ENCODE results near the gene RELL2. TPM values are rescaled to one million over a fixed set of nuclear protein-coding genes. Genes with fewer than 3 reads are reported as not detected.
"Not testable (repeated sequence)": the region's sequence is repeated elsewhere in the genome, so short reads cannot be mapped to it uniquely, and the experiment has no call there.

The RELL2 gene
- total RNA-seq, 4 donors from 2014 or later, result 8.0 to 13.2 (median 10.6) TPM

GRCh38 chr5:141608557-141608956, 28.2 kb upstream of the RELL2 start:
- Histone ChIP-seq H3K4me3 (no peak overlapping the region), H3K27ac (peak overlapping the region in 3 of 4 donors; percentile 32 to 63 (median 32)), H3K27me3 (no peaks in the 10 kb centered on the region), H3K4me1 (peaks cover 0 to 46% (median 15%) of the 10 kb centered on the region in 4 donors), H3K9me3 (no peaks in the 10 kb centered on the region), H3K36me3 (no peaks in the 10 kb centered on the region)
- no peak for DNase-seq
- no peak for TF ChIP-seq POLR2A (IDR thresholded peaks at IDR 0.05)
- TF ChIP-seq, protein P1, sequence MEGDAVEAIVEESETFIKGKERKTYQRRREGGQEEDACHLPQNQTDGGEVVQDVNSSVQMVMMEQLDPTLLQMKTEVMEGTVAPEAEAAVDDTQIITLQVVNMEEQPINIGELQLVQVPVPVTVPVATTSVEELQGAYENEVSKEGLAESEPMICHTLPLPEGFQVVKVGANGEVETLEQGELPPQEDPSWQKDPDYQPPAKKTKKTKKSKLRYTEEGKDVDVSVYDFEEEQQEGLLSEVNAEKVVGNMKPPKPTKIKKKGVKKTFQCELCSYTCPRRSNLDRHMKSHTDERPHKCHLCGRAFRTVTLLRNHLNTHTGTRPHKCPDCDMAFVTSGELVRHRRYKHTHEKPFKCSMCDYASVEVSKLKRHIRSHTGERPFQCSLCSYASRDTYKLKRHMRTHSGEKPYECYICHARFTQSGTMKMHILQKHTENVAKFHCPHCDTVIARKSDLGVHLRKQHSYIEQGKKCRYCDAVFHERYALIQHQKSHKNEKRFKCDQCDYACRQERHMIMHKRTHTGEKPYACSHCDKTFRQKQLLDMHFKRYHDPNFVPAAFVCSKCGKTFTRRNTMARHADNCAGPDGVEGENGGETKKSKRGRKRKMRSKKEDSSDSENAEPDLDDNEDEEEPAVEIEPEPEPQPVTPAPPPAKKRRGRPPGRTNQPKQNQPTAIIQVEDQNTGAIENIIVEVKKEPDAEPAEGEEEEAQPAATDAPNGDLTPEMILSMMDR (IDR thresholded peaks at IDR 0.05), result peak in 2 of 6 experiments; percentile 3 to 16

GRCh38 chr5:141609044-141609443, 27.8 kb upstream of the RELL2 start:
- H3K4me3 ChIP-seq, result no peak overlapping the region
- TF ChIP-seq, protein P1 (IDR thresholded peaks at IDR 0.05), result no peak
- TF ChIP-seq POLR2A (IDR thresholded peaks at IDR 0.05), result no peak
- peak overlapping the region in 3 of 4 donors; percentile 32 to 63 (median 32) for H3K27ac ChIP-seq
- H3K27me3 ChIP-seq, result no peaks in the 10 kb centered on the region
- H3K4me1 ChIP-seq, result peaks cover 0 to 45% (median 13%) of the 10 kb centered on the region in 4 donors
- no peaks in the 10 kb centered on the region for H3K36me3 ChIP-seq
- DNase-seq, result no peak
- no peaks in the 10 kb centered on the region for H3K9me3 ChIP-seq

- not testable (repeated sequence) for H3K36me3 ChIP-seq, H3K27ac ChIP-seq, H3K27me3 ChIP-seq, DNase-seq, H3K4me3 ChIP-seq, H3K9me3 ChIP-seq
- peaks cover 0 to 36% (median 9%) of the 10 kb centered on the region in 4 donors for H3K4me1 ChIP-seq
Measured at GRCh38 chr5:141609921-141610320, 26.9 kb upstream of the RELL2 start.

DNA sequence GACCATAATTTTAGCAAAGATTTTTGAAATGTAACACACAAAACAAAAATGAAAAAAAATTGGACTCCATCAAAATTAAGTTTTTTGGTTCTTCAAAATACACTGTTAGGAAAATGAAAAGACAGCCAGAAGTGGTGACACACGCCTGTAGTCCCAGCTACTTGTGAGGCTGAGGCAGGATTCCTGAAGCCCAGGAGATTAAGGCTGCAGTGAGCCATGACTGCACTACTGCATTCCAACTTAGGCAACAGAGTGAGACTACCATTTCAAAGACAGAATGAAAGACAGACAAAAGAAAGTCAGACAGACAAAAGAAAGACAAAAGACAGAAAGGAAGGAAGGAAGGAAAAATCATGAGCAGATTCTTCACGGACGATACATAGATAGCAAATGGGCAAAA, 25.5 kb upstream of the RELL2 start:
- Histone ChIP-seq H3K4me1 (peaks cover 0 to 42% (median 7%) of the 10 kb centered on the region in 4 donors), H3K27ac (no peak overlapping the region), H3K9me3 (no peaks in the 10 kb centered on the region), H3K36me3 (no peaks in the 10 kb centered on the region), H3K27me3 (no peaks in the 10 kb centered on the region), H3K4me3 (no peak overlapping the region)
- no peak for TF ChIP-seq POLR2A (IDR thresholded peaks at IDR 0.05)
- TF ChIP-seq, protein P1 (IDR thresholded peaks at IDR 0.05), result no peak
- DNase-seq, result no peak

DNA sequence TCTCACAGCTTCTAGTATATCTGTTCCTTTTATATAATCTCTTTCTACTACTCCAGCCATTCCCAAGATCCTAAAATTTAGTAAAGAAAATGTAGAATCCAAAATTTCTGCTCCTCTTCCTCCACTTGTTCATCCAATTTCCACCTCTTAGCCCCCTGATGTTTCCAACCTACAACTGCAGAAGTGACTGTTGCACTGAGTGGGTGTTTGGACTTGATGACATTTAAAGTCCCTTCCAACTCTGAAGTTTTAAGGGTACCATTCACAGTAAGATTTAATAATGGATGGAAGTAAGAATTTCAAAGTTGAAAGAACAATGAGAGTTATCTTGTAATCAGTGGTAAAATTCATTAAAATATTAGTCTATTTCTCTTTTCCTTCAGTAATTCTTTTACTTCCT, 23.5 kb upstream of the RELL2 start:
- no peaks in the 10 kb centered on the region for H3K9me3 ChIP-seq
- H3K4me1 ChIP-seq, result peaks cover 0 to 43% (median 8%) of the 10 kb centered on the region in 4 donors
- DNase-seq, result no peak
- H3K4me3 ChIP-seq, result no peak overlapping the region
- H3K27ac ChIP-seq, result no peak overlapping the region
- H3K27me3 ChIP-seq, result no peaks in the 10 kb centered on the region
- no peaks in the 10 kb centered on the region for H3K36me3 ChIP-seq
- TF ChIP-seq POLR2A (IDR thresholded peaks at IDR 0.05), result no peak
- TF ChIP-seq, protein P1 (IDR thresholded peaks at IDR 0.05), result no peak

DNA sequence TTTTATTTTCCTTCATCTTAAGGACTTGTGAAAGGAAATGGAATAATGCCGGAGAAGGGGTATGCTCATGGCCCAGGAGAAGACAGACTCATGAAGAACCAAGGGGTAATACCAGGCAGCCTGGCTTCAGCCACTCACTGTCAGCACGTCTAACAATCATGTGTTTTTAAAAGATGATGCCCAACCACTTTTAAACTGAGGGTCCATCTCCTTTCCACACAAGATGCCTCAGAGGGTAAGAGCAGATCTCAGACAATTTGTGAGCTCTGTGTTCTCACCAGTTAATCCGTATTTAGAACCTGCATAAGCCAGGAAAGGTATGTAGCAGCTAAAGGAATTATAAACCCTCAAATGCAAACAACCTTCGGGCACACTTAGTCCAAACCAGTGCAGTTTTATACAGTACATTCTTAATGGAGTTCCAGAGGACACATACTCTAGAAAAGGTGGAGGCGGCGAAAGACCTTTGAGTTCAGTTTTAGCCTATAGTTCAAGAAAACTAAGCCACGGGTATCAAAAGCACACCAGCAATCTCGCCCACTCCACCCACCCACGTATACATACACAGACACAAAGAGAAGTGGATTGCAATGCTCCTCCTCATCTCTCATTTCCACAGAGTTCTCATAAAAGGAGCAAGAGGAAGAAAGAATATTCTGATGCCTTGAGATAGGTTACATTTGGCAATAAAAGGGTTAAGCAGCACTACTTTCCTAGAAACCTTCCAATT, 20.6 kb upstream of the RELL2 start:
- no peaks in the 10 kb centered on the region for H3K27me3 ChIP-seq
- no peak for DNase-seq
- H3K27ac ChIP-seq, result peak overlapping the region in 2 of 4 donors; percentile 6 to 15
- no peak for TF ChIP-seq POLR2A (IDR thresholded peaks at IDR 0.05)
- TF ChIP-seq, protein P1 (IDR thresholded peaks at IDR 0.05), result no peak
- H3K9me3 ChIP-seq, result no peaks in the 10 kb centered on the region
- peaks cover 0 to 8% (median 0%) of the 10 kb centered on the region in 3 donors for H3K36me3 ChIP-seq
- peak overlapping the region in 1 of 4 donors; percentile 80 for H3K4me3 ChIP-seq
- H3K4me1 ChIP-seq, result peaks cover 0 to 30% (median 5%) of the 10 kb centered on the region in 4 donors
